ENCODE data around the gene URB1.

URB1 gene

GRCh38 chr21:32386195-32386870 lies 6.5 kb downstream of the URB1 start:
- Histone ChIP-seq H3K27ac (ENCODE audit: insufficient read depth in 1 of 2, low read depth in 1 of 2, low read length in 2 of 2, poor library complexity in 1 of 2, severe bottlenecking in 2 of 2) (no peak overlapping the region), H3K4me3 (ENCODE audit: control insufficient read depth in 1 of 7, extremely low read depth in 1 of 7, insufficient read depth in 4 of 7, low read depth in 2 of 7, low read length in 6 of 7) (no peak overlapping the region), H3K9me3 (ENCODE audit: control extremely low read depth in 1 of 5, control insufficient read depth in 4 of 5, insufficient read depth in 2 of 5, low read depth in 1 of 5, low read length in 4 of 5) (no peaks in the 10 kb centered on the region), H3K36me3 (ENCODE audit: control insufficient read depth in 4 of 4, insufficient read depth in 4 of 4, low read length in 3 of 4) (peaks cover 13 to 62% (median 43%) of the 10 kb centered on the region in 4 experiments), H3K4me1 (ENCODE audit: control extremely low read depth in 1 of 4, control insufficient read depth in 4 of 4, insufficient read depth in 4 of 4, low read length in 3 of 4) (peaks cover 0 to 2% (median 1%) of the 10 kb centered on the region in 4 experiments), H3K27me3 (replicated peaks in 2 of 5; ENCODE audit: control insufficient read depth in 4 of 5, insufficient read depth in 5 of 5, low read length in 4 of 5) (no peaks in the 10 kb centered on the region)
- ChIA-PET CTCF (interaction anchor here (1.1 kb wide), 1 partner anchor 14 kb away, joined by 3 read pairs; no protein-coding TSS in a partner anchor), POLR2A (interaction anchor here (0.5 kb wide), 1 partner anchor 114 kb away, joined by 3 read pairs; no protein-coding TSS in a partner anchor)
- WGBS (ENCODE audit: insufficient coverage) = 100% methylated on average over 1 of the region's 6 CpGs
- DNase-seq = no peak

DNA sequence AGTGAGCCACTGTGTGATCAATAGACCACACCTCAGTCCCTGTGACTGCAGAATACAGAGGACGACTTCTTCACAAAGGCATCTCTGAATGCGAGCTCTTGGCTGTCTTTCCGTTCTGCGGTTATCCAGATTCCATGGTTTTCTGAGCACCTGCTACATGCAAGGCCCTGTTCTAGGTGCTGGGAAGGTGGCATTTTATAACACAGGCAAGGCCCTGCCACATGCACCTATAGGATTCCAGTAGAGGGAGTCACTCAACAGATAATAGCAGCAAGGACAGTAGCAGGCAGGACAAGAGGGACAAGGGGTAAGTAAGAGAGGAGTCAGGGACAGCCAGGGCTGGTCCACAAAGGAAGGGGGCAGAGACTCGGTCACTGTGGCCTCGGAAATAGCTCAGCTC lies 9.0 kb downstream of the URB1 start:
- Histone ChIP-seq H3K36me3 (ENCODE audit: control insufficient read depth in 4 of 4, insufficient read depth in 4 of 4, low read length in 3 of 4) (peaks cover 21 to 76% (median 57%) of the 10 kb centered on the region in 4 experiments), H3K27ac (ENCODE audit: insufficient read depth in 1 of 2, low read depth in 1 of 2, low read length in 2 of 2, poor library complexity in 1 of 2, severe bottlenecking in 2 of 2) (no peak overlapping the region), H3K4me1 (ENCODE audit: control extremely low read depth in 1 of 4, control insufficient read depth in 4 of 4, insufficient read depth in 4 of 4, low read length in 3 of 4) (no peaks in the 10 kb centered on the region), H3K4me3 (ENCODE audit: control insufficient read depth in 1 of 7, extremely low read depth in 1 of 7, insufficient read depth in 4 of 7, low read depth in 2 of 7, low read length in 6 of 7) (no peak overlapping the region), H3K27me3 (replicated peaks in 2 of 5; ENCODE audit: control insufficient read depth in 4 of 5, insufficient read depth in 5 of 5, low read length in 4 of 5) (no peaks in the 10 kb centered on the region), H3K9me3 (ENCODE audit: control extremely low read depth in 1 of 5, control insufficient read depth in 4 of 5, insufficient read depth in 2 of 5, low read depth in 1 of 5, low read length in 4 of 5) (no peaks in the 10 kb centered on the region)
- WGBS (ENCODE audit: insufficient coverage) = 96% methylated on average over 5 of the region's 6 CpGs
- POLR2A ChIA-PET = no interaction called here
- no peak for DNase-seq
- CTCF ChIA-PET = interaction anchor here (1.3 to 2.4 kb wide), 3 partner anchors 9 to 217 kb away, joined by 3 to 6 read pairs (median 3); partner anchors contain the start of gene URB1

DNA sequence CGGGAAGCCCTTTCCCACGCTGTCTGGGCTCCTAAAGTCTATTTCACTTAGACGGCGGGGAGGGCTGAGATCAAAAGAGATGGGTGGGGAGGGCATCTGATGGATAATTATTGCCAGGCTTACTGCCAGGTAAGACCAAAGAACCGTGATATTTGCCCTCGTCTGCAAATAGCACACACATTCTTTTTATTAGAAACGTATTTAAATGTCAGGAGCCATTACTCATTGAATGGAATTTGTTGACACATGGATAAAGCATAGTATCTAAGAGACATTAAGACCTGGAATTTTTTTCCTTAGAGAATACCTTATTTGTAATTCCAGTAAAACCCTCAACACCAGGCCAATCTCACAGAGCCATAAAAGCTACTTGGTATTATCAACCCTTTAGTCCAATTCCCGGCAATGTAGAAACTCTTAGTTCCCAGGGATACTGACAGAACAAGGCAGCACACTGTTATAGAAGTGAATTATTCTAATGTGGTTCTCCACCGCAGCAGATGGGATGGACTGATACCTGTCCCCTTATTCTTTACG lies 10.6 kb downstream of the URB1 start:
- DNase-seq = no peak
- ChIA-PET CTCF (no interaction called here), POLR2A (no interaction called here)
- Histone ChIP-seq H3K4me3 (ENCODE audit: control insufficient read depth in 1 of 7, extremely low read depth in 1 of 7, insufficient read depth in 4 of 7, low read depth in 2 of 7, low read length in 6 of 7) (no peak overlapping the region), H3K27me3 (replicated peaks in 2 of 5; ENCODE audit: control insufficient read depth in 4 of 5, insufficient read depth in 5 of 5, low read length in 4 of 5) (no peaks in the 10 kb centered on the region), H3K36me3 (ENCODE audit: control insufficient read depth in 4 of 4, insufficient read depth in 4 of 4, low read length in 3 of 4) (peaks cover 19 to 80% (median 63%) of the 10 kb centered on the region in 4 experiments), H3K9me3 (ENCODE audit: control extremely low read depth in 1 of 5, control insufficient read depth in 4 of 5, insufficient read depth in 2 of 5, low read depth in 1 of 5, low read length in 4 of 5) (no peaks in the 10 kb centered on the region), H3K27ac (ENCODE audit: insufficient read depth in 1 of 2, low read depth in 1 of 2, low read length in 2 of 2, poor library complexity in 1 of 2, severe bottlenecking in 2 of 2) (no peak overlapping the region), H3K4me1 (ENCODE audit: control extremely low read depth in 1 of 4, control insufficient read depth in 4 of 4, insufficient read depth in 4 of 4, low read length in 3 of 4) (no peaks in the 10 kb centered on the region)
- 98% methylated on average over 4 of the region's 10 CpGs for WGBS (ENCODE audit: insufficient coverage)

GRCh38 chr21:32381571-32381970 lies 11.2 kb downstream of the URB1 start:
- POLR2A ChIA-PET = no interaction called here
- DNase-seq = no peak
- peaks cover 19 to 82% (median 64%) of the 10 kb centered on the region in 4 experiments for H3K36me3 ChIP-seq (ENCODE audit: control insufficient read depth in 4 of 4, insufficient read depth in 4 of 4, low read length in 3 of 4)
- WGBS (ENCODE audit: insufficient coverage) = 96% methylated on average over 5 of the region's 6 CpGs
- H3K27me3 ChIP-seq (replicated peaks in 2 of 5; ENCODE audit: control insufficient read depth in 4 of 5, insufficient read depth in 5 of 5, low read length in 4 of 5) = no peaks in the 10 kb centered on the region
- CTCF ChIA-PET = no interaction called here
- H3K27ac ChIP-seq (ENCODE audit: insufficient read depth in 1 of 2, low read depth in 1 of 2, low read length in 2 of 2, poor library complexity in 1 of 2, severe bottlenecking in 2 of 2) = no peak overlapping the region
- no peaks in the 10 kb centered on the region for H3K4me1 ChIP-seq (ENCODE audit: control extremely low read depth in 1 of 4, control insufficient read depth in 4 of 4, insufficient read depth in 4 of 4, low read length in 3 of 4)
- H3K9me3 ChIP-seq (ENCODE audit: control extremely low read depth in 1 of 5, control insufficient read depth in 4 of 5, insufficient read depth in 2 of 5, low read depth in 1 of 5, low read length in 4 of 5) = no peaks in the 10 kb centered on the region
- H3K4me3 ChIP-seq (ENCODE audit: control insufficient read depth in 1 of 7, extremely low read depth in 1 of 7, insufficient read depth in 4 of 7, low read depth in 2 of 7, low read length in 6 of 7) = no peak overlapping the region

DNA sequence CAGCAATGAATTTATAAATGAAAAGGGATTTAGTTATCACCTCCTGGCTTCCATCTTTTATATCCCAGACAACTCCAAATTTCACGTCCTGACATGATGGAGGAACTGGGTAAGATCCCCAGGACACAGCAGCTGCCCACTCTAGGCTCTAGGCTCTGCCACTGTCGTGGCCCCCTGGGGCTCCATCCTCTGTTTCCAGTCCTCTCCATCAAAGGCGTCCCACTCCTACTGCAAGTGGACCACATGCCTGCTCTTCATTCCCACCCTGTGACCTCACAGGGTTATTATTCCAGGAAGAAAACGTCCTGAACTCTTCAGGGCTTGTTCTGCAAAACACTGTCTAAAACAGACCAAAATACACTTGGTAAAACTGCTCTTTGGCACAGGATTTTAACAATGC lies 11.9 kb downstream of the URB1 start:
- H3K4me1 ChIP-seq (ENCODE audit: control extremely low read depth in 1 of 4, control insufficient read depth in 4 of 4, insufficient read depth in 4 of 4, low read length in 3 of 4) = no peaks in the 10 kb centered on the region
- CTCF ChIA-PET = no interaction called here
- H3K27me3 ChIP-seq (replicated peaks in 2 of 5; ENCODE audit: control insufficient read depth in 4 of 5, insufficient read depth in 5 of 5, low read length in 4 of 5) = no peaks in the 10 kb centered on the region
- no peak for DNase-seq
- no peak overlapping the region for H3K27ac ChIP-seq (ENCODE audit: insufficient read depth in 1 of 2, low read depth in 1 of 2, low read length in 2 of 2, poor library complexity in 1 of 2, severe bottlenecking in 2 of 2)
- peaks cover 19 to 80% (median 67%) of the 10 kb centered on the region in 4 experiments for H3K36me3 ChIP-seq (ENCODE audit: control insufficient read depth in 4 of 4, insufficient read depth in 4 of 4, low read length in 3 of 4)
- no peak overlapping the region for H3K4me3 ChIP-seq (ENCODE audit: control insufficient read depth in 1 of 7, extremely low read depth in 1 of 7, insufficient read depth in 4 of 7, low read depth in 2 of 7, low read length in 6 of 7)
- WGBS (ENCODE audit: insufficient coverage) = 94% methylated on average over 3 of the region's 4 CpGs
- POLR2A ChIA-PET = no interaction called here
- no peaks in the 10 kb centered on the region for H3K9me3 ChIP-seq (ENCODE audit: control extremely low read depth in 1 of 5, control insufficient read depth in 4 of 5, insufficient read depth in 2 of 5, low read depth in 1 of 5, low read length in 4 of 5)

GRCh38 chr21:32378956-32379355 lies 13.9 kb downstream of the URB1 start:
- CTCF ChIA-PET = interaction anchor here (1.4 kb wide), 1 partner anchor 11 kb away, joined by 3 read pairs; no protein-coding TSS in a partner anchor
- whole genome bisulfite sequencing (ENCODE audit: insufficient coverage) = 91% methylated on average over 5 of the region's 5 CpGs
- Histone ChIP-seq H3K4me1 (ENCODE audit: control extremely low read depth in 1 of 4, control insufficient read depth in 4 of 4, insufficient read depth in 4 of 4, low read length in 3 of 4) (no peaks in the 10 kb centered on the region), H3K27me3 (replicated peaks in 2 of 5; ENCODE audit: control insufficient read depth in 4 of 5, insufficient read depth in 5 of 5, low read length in 4 of 5) (no peaks in the 10 kb centered on the region), H3K27ac (ENCODE audit: insufficient read depth in 1 of 2, low read depth in 1 of 2, low read length in 2 of 2, poor library complexity in 1 of 2, severe bottlenecking in 2 of 2) (no peak overlapping the region), H3K9me3 (ENCODE audit: control extremely low read depth in 1 of 5, control insufficient read depth in 4 of 5, insufficient read depth in 2 of 5, low read depth in 1 of 5, low read length in 4 of 5) (no peaks in the 10 kb centered on the region), H3K4me3 (ENCODE audit: control insufficient read depth in 1 of 7, extremely low read depth in 1 of 7, insufficient read depth in 4 of 7, low read depth in 2 of 7, low read length in 6 of 7) (no peak overlapping the region), H3K36me3 (ENCODE audit: control insufficient read depth in 4 of 4, insufficient read depth in 4 of 4, low read length in 3 of 4) (peaks cover 15 to 83% (median 65%) of the 10 kb centered on the region in 4 experiments)
- POLR2A ChIA-PET = no interaction called here
- DNase-seq = no peak

- Histone ChIP-seq H3K27me3 (replicated peaks in 2 of 5; ENCODE audit: control insufficient read depth in 4 of 5, insufficient read depth in 5 of 5, low read length in 4 of 5) (no peaks in the 10 kb centered on the region), H3K9me3 (ENCODE audit: control extremely low read depth in 1 of 5, control insufficient read depth in 4 of 5, insufficient read depth in 2 of 5, low read depth in 1 of 5, low read length in 4 of 5) (no peaks in the 10 kb centered on the region), H3K36me3 (ENCODE audit: control insufficient read depth in 4 of 4, insufficient read depth in 4 of 4, low read length in 3 of 4) (peaks cover 12 to 79% (median 59%) of the 10 kb centered on the region in 4 experiments), H3K27ac (ENCODE audit: insufficient read depth in 1 of 2, low read depth in 1 of 2, low read length in 2 of 2, poor library complexity in 1 of 2, severe bottlenecking in 2 of 2) (no peak overlapping the region), H3K4me1 (ENCODE audit: control extremely low read depth in 1 of 4, control insufficient read depth in 4 of 4, insufficient read depth in 4 of 4, low read length in 3 of 4) (no peaks in the 10 kb centered on the region), H3K4me3 (ENCODE audit: control insufficient read depth in 1 of 7, extremely low read depth in 1 of 7, insufficient read depth in 4 of 7, low read depth in 2 of 7, low read length in 6 of 7) (no peak overlapping the region)
- no peak for DNase-seq
- POLR2A ChIA-PET = no interaction called here
- 82% methylated on average over 7 of the region's 7 CpGs for WGBS (ENCODE audit: insufficient coverage)
- CTCF ChIA-PET = no interaction called here
Measured at GRCh38 chr21:32377991-32378390, 14.8 kb downstream of the URB1 start.
